Spleen (tissue), 7 donors: ENCODE results near the gene RINL.

Source experiments
- POLR2A ChIP-seq, 3 donors: fragments of 450-650 bp; IDR thresholded peaks; one replicate each; pipeline ENCODE4 v1.5.1; 2017; ENCODE audit warnings: antibody characterized with exemption in 3 of 3, mild to moderate bottlenecking in 1 of 3
- POLR2AphosphoS5 ChIP-seq, 3 donors: sonication (generic); formaldehyde crosslinking; IDR thresholded peaks; one replicate each; pipeline ENCODE4 v1.5.1; 2017; ENCODE audit warnings: antibody characterized with exemption in 3 of 3
- TF ChIP-seq, protein P1 (sequence below), 11 experiments: fragments of 200-600 bp in 7 of 11; fragments of 450-650 bp in 4 of 11; sonication (generic) in 4 of 11; IDR thresholded peaks in 8 of 11; conservative IDR thresholded peaks in 3 of 11; 1 replicate in 7 of 11; 2 replicates in 4 of 11; pipeline versions ENCODE4 v1.4.0 to v1.8.0; 2016 to 2021; ENCODE audit warnings: antibody characterized with exemption in 11 of 11, inconsistent platforms in 4 of 11, mild to moderate bottlenecking in 1 of 11
- donor health status: DM: no; HTN: no; CAD: no; lungs with moderate emphysema.
- donor health status: DM: no; HTN: no; CAD: no.
- donor health status: DM: no; HTN: no; CAD: no.

DNA sequence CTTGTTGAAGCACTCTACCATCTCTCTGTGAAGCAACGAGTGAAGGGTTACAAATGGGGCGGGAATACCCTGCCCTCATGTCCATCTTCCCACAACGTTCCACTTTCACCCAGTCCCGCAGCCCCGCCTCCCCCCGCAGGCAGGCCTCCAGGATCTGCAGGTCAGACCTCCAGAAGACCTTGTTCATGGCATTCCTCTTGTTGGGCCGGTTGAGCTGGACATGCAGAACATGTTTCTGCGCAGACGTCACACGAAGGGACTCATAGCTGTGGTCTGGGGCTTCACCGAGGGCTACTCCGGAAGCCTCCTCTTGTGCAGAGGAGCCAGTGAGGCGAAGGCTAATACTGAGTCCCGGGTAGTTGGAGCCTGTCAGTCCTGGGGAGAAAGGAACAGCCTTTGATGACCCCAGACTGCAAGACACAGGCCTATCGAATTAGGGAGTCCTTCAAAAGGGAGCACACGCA, 46.9 kb downstream of the RINL start:
- TF ChIP-seq, protein P1, sequence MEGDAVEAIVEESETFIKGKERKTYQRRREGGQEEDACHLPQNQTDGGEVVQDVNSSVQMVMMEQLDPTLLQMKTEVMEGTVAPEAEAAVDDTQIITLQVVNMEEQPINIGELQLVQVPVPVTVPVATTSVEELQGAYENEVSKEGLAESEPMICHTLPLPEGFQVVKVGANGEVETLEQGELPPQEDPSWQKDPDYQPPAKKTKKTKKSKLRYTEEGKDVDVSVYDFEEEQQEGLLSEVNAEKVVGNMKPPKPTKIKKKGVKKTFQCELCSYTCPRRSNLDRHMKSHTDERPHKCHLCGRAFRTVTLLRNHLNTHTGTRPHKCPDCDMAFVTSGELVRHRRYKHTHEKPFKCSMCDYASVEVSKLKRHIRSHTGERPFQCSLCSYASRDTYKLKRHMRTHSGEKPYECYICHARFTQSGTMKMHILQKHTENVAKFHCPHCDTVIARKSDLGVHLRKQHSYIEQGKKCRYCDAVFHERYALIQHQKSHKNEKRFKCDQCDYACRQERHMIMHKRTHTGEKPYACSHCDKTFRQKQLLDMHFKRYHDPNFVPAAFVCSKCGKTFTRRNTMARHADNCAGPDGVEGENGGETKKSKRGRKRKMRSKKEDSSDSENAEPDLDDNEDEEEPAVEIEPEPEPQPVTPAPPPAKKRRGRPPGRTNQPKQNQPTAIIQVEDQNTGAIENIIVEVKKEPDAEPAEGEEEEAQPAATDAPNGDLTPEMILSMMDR (IDR thresholded peaks at IDR 0.05 in 8 of 11, conservative IDR thresholded peaks at IDR 0.05 in 3 of 11) = no peak
- TF ChIP-seq POLR2AphosphoS5 (IDR thresholded peaks at IDR 0.05) = no peak
- TF ChIP-seq POLR2A (IDR thresholded peaks at IDR 0.05) = no peak
